ES-I3 (cell line): ENCODE data around the gene MGA.

Experiments
- H3K36me3 ChIP-seq: 2 replicates; pipeline ENCODE4 v1.6.1; 2013; ENCODE audit warnings: mild to moderate bottlenecking, low read length, control low read depth, moderate library complexity; ENCODE audit not compliant: insufficient read depth
- H3K4me1 ChIP-seq: 2 replicates; pipeline ENCODE4 v1.6.1; 2013; ENCODE audit warnings: mild to moderate bottlenecking, control low read depth, low read length; ENCODE audit not compliant: insufficient read depth
- H3K9ac ChIP-seq: 2 replicates; pipeline ENCODE4 v1.6.1; 2013; ENCODE audit warnings: low read depth, mild to moderate bottlenecking, low read length, moderate library complexity
- H3K9me3 ChIP-seq: 2 replicates; pipeline ENCODE4 v1.6.1; 2013; ENCODE audit warnings: mild to moderate bottlenecking, low read length, moderate library complexity; ENCODE audit not compliant: control insufficient read depth, insufficient read depth

Gene MGA

GRCh38 chr15:41671656-41672648 lies 11.7 kb downstream of the MGA start:
- Histone ChIP-seq H3K36me3 (no peaks in the 10 kb centered on the region), H3K9me3 (no peaks in the 10 kb centered on the region), H3K9ac (no peak overlapping the region), H3K4me1 (no peaks in the 10 kb centered on the region)

DNA sequence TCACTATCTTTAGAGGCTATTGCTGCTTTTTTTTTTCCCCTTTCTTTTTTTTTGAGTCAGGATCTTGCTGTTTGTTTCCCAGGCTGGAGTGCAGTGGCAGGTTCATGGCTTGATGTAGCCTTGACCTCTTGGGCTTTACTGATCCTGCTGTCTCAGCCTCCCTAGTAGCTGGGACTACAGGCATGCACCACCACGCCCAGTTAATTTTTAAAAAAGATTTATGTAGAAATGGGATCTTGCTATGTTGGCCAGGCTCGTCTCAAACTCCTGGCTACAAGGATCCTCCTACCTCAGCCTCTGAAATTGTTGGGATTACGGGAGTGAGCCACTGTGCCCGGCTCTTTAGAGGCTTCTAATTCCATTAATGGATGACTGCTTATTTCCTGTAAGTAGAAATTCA lies 15.1 kb downstream of the MGA start:
- H3K9ac ChIP-seq, result no peak overlapping the region
- H3K9me3 ChIP-seq, result no peaks in the 10 kb centered on the region
- H3K36me3 ChIP-seq, result no peaks in the 10 kb centered on the region
- H3K4me1 ChIP-seq, result no peaks in the 10 kb centered on the region

- Histone ChIP-seq H3K9me3 (no peaks in the 10 kb centered on the region), H3K36me3 (no peaks in the 10 kb centered on the region), H3K4me1 (no peaks in the 10 kb centered on the region), H3K9ac (no peak overlapping the region)
These were observed 18.5 kb downstream of the MGA start for GRCh38 chr15:41678742-41679141.

DNA sequence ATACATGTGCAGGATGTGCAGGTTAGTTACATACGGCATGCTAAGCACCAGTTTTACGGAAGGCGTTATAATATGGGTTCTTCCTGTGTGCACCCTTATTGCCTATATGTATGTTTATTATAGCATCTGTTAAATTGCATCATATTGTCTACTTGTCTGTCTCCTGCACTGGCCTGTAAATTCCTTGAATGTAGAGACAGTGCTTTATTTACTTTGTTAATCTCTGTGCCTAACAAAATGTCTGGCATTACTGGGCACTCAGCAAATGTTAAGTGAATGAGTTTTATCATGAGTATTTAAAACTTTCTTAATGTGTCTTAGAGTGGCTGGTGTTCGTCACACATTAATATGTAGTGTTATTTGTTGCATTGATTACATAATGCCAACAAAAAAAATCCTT lies 23.8 kb downstream of the MGA start:
- Histone ChIP-seq H3K9ac (no peak overlapping the region), H3K4me1 (no peaks in the 10 kb centered on the region), H3K36me3 (no peaks in the 10 kb centered on the region), H3K9me3 (no peaks in the 10 kb centered on the region; the same call in 1 of the 2 replicates)

DNA sequence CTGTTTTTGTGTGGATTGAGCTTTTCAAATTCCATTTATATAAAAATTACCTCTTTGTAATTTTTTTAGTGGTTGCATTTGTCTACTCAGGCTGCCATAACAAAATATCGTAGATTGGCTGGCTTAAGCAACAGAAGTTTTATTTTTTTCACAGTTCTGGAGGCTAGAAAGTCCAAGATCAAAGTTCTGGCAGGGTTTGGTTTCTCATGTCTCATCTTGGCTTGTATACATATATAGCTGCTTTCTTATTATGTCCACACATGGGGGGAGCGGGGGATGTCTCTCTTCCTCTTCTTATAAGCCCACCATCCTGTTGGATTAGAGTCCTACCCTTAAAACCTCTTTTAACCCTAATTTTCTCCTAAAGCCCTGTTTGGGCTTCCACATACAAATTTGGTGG lies 28.5 kb downstream of the MGA start:
- Histone ChIP-seq H3K36me3 (no peaks in the 10 kb centered on the region), H3K9me3 (no peaks in the 10 kb centered on the region; the same call in 1 of the 2 replicates), H3K4me1 (0 out of 2 replicates have a peak, but pooled peaks cover 6% of the 10 kb centered on the region), H3K9ac (no peak overlapping the region)

- Histone ChIP-seq H3K9ac (no peak overlapping the region), H3K9me3 (no peaks in the 10 kb centered on the region; the same call in 1 of the 2 replicates), H3K36me3 (no peaks in the 10 kb centered on the region), H3K4me1 (0 out of 2 replicates have a peak, but pooled peaks cover 6% of the 10 kb centered on the region)
These were observed 28.9 kb downstream of the MGA start for GRCh38 chr15:41689083-41689482.

GRCh38 chr15:41689834-41690233 lies 29.6 kb downstream of the MGA start:
- Histone ChIP-seq H3K9ac (no peak overlapping the region), H3K36me3 (no peaks in the 10 kb centered on the region), H3K4me1 (0 out of 2 replicates have a peak, but pooled peaks cover 6% of the 10 kb centered on the region), H3K9me3 (no peaks in the 10 kb centered on the region; the same call in 1 of the 2 replicates)

GRCh38 chr15:41690636-41691035 lies 30.4 kb downstream of the MGA start:
- Histone ChIP-seq H3K9ac (no peak overlapping the region), H3K36me3 (no peaks in the 10 kb centered on the region; the same call in 1 of the 2 replicates), H3K4me1 (0 out of 2 replicates have a peak, but pooled peaks cover 6% of the 10 kb centered on the region), H3K9me3 (no peaks in the 10 kb centered on the region)

DNA sequence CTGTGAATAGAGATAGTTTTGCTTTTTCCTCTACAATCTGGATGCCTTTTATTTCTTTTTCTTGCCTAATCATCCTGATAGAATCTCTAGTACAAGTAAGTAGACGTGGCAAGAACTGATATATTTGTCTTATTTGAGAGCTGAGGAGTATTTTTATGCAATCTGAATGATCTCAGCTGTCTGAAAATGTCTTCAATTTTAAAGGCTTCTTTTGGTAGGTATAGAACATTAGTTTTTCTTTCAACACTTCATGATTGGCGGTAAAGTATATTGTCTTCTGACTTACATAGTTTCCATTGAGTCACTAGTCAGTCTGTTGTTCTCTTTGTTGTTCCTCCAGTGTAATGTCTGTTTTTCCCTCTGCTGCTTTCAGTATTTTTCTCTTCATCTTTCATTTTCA lies 31.3 kb downstream of the MGA start:
- H3K9me3 ChIP-seq, result no peaks in the 10 kb centered on the region
- H3K4me1 ChIP-seq, result 0 out of 2 replicates have a peak, but pooled peaks cover 6% of the 10 kb centered on the region
- no peak overlapping the region for H3K9ac ChIP-seq
- H3K36me3 ChIP-seq, result peaks cover 3% of the 10 kb centered on the region; the same call in 1 of the 2 replicates

DNA sequence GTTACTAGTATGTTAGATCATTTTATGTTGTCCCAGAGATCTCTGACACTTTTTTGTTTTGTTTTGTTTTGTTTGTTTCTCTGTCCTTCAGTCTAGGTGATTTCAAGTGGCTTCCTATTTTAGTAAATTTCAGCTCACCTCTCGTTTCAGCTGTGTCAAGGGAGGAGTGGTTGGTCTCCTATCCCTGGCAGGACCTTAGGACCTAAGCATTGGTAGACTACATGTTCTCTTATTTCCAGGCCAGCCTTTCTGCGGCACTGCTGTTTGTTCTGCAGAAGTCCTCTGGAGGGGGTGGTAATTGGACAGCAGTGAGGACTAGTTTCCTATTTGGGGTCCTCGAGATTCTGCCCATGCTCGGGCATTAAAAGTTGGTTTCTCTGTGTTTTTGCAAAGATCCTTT lies 31.8 kb downstream of the MGA start:
- H3K36me3 ChIP-seq, result peaks cover 3% of the 10 kb centered on the region; the same call in 1 of the 2 replicates
- no peaks in the 10 kb centered on the region for H3K9me3 ChIP-seq
- 0 out of 2 replicates have a peak, but pooled peaks cover 6% of the 10 kb centered on the region for H3K4me1 ChIP-seq
- no peak overlapping the region for H3K9ac ChIP-seq

DNA sequence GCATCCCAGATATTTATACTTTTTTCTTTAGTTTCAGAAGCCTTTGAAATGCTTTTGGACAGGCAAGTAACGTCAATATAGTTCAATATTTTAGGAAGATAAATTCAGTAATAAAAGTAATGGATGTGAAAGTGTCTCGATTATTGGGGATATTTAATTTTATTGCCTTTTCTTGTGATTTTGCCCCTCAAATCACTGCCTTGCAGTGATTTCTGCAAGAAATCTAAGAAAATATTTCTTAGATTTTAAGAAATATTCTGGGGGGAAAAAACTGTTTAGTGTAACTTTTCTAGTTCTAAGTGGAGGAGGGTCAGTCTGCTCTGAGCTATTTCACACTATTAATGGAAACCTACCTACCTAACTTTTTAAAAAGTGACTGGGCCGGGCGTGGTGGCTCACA lies 33.6 kb downstream of the MGA start:
- H3K36me3 ChIP-seq, result peaks cover 3% of the 10 kb centered on the region; the same call in 1 of the 2 replicates
- H3K9ac ChIP-seq, result no peak overlapping the region
- 0 out of 2 replicates have a peak, but pooled peaks cover 6% of the 10 kb centered on the region for H3K4me1 ChIP-seq
- no peaks in the 10 kb centered on the region for H3K9me3 ChIP-seq

- Histone ChIP-seq H3K4me1 (0 out of 2 replicates have a peak, but pooled peaks cover 6% of the 10 kb centered on the region), H3K9me3 (no peaks in the 10 kb centered on the region), H3K36me3 (peaks cover 3% of the 10 kb centered on the region; the same call in 1 of the 2 replicates), H3K9ac (no peak overlapping the region)
These were observed 35.7 kb downstream of the MGA start for GRCh38 chr15:41695750-41696436.

DNA sequence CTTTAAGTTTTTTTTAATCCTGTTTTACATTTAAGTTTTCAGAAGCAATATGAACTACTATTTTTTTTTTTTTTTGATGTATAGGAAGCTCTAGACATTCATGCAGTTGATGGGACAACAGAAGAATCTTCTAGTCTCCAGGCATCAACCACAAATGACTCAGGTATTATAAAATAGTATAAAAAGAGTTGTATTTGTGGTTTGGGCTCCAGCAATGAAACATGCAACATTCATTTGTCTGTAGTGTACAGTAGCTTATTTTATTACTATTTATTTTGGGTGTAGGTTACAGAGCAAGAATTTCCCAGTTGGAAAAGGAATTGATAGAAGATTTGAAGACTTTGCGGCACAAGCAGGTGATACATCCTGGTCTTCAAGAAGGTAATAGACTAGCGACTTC lies 38.6 kb downstream of the MGA start:
- no peaks in the 10 kb centered on the region for H3K9me3 ChIP-seq
- no peaks in the 10 kb centered on the region for H3K4me1 ChIP-seq
- peaks cover 3% of the 10 kb centered on the region; the same call in 1 of the 2 replicates for H3K36me3 ChIP-seq
- no peak overlapping the region for H3K9ac ChIP-seq

DNA sequence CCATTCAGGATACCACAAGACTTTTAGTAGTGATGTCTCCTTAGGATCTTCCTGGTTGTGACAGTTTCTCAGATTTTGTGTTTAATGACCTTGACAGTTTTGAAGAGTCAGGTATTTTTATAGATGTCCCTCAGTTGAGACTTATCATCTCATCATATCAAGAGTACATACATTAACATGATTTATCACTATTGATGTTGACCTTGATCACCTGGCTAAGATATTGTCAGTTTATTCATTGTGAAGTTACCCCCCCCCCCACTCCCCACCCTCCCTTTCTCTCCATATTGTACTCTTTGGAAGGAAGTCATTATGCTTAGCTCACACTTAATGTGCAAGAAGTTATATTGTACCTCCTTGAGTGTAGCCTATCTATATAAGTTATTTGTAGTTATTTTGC lies 42.9 kb downstream of the MGA start:
- Histone ChIP-seq H3K9me3 (no peaks in the 10 kb centered on the region), H3K36me3 (no peaks in the 10 kb centered on the region), H3K9ac (no peak overlapping the region), H3K4me1 (no peaks in the 10 kb centered on the region)
